ENCODE measurements around the gene RIPK4.

DNA sequence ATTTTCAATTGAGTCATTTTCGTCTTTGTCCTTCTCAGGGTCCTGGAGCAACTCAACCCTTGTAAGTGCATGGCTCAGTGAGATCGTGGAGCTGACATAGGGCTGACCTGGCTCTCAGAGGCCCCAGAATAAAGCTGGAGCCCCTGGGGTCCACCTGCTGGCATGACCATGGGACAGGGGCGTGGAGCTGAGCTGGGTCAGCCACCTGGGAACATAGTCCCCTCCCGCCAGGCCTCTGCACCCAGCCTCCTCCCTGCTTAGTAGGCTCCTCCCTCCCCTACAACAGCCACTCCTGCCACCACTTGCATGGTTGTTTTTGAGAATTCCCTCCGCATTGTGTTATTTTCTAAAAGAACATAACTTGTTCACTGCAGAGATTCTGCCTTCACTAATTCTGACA is 3.1 kb upstream of the RIPK4 start:
- TF ChIP-seq, protein P1, sequence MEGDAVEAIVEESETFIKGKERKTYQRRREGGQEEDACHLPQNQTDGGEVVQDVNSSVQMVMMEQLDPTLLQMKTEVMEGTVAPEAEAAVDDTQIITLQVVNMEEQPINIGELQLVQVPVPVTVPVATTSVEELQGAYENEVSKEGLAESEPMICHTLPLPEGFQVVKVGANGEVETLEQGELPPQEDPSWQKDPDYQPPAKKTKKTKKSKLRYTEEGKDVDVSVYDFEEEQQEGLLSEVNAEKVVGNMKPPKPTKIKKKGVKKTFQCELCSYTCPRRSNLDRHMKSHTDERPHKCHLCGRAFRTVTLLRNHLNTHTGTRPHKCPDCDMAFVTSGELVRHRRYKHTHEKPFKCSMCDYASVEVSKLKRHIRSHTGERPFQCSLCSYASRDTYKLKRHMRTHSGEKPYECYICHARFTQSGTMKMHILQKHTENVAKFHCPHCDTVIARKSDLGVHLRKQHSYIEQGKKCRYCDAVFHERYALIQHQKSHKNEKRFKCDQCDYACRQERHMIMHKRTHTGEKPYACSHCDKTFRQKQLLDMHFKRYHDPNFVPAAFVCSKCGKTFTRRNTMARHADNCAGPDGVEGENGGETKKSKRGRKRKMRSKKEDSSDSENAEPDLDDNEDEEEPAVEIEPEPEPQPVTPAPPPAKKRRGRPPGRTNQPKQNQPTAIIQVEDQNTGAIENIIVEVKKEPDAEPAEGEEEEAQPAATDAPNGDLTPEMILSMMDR (IDR thresholded peaks at IDR 0.05) = no peak
- TF ChIP-seq CREM (CRISPR knock-in tag; IDR thresholded peaks at IDR 0.05) (no peak), ATF1 (CRISPR knock-in tag; IDR thresholded peaks at IDR 0.05) (no peak), SMAD3 (CRISPR knock-in tag; IDR thresholded peaks at IDR 0.05; ENCODE audit: borderline replicate concordance) (no peak), ESRRA (CRISPR knock-in tag; IDR thresholded peaks at IDR 0.05; ENCODE audit: borderline replicate concordance) (no peak), EMX1 (CRISPR knock-in tag; IDR thresholded peaks at IDR 0.05) (no peak), GABPB1 (CRISPR knock-in tag; IDR thresholded peaks at IDR 0.05) (no peak), HMGA2 (CRISPR knock-in tag; IDR thresholded peaks at IDR 0.05) (no peak), CBFB (CRISPR knock-in tag; IDR thresholded peaks at IDR 0.05; ENCODE audit: low read depth) (no peak), SP1 (CRISPR knock-in tag; conservative IDR thresholded peaks at IDR 0.05) (no peak), ZNF232 (CRISPR knock-in tag; IDR thresholded peaks at IDR 0.05) (no peak)
- TF ChIP-seq, protein P2, sequence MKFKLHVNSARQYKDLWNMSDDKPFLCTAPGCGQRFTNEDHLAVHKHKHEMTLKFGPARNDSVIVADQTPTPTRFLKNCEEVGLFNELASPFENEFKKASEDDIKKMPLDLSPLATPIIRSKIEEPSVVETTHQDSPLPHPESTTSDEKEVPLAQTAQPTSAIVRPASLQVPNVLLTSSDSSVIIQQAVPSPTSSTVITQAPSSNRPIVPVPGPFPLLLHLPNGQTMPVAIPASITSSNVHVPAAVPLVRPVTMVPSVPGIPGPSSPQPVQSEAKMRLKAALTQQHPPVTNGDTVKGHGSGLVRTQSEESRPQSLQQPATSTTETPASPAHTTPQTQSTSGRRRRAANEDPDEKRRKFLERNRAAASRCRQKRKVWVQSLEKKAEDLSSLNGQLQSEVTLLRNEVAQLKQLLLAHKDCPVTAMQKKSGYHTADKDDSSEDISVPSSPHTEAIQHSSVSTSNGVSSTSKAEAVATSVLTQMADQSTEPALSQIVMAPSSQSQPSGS (CRISPR knock-in tag; IDR thresholded peaks at IDR 0.05; ENCODE audit: borderline replicate concordance, low read depth) = no peak
- TF ChIP-seq, protein P3, sequence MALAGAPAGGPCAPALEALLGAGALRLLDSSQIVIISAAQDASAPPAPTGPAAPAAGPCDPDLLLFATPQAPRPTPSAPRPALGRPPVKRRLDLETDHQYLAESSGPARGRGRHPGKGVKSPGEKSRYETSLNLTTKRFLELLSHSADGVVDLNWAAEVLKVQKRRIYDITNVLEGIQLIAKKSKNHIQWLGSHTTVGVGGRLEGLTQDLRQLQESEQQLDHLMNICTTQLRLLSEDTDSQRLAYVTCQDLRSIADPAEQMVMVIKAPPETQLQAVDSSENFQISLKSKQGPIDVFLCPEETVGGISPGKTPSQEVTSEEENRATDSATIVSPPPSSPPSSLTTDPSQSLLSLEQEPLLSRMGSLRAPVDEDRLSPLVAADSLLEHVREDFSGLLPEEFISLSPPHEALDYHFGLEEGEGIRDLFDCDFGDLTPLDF (CRISPR knock-in tag; IDR thresholded peaks at IDR 0.05) = no peak
- TF ChIP-seq, protein P4, sequence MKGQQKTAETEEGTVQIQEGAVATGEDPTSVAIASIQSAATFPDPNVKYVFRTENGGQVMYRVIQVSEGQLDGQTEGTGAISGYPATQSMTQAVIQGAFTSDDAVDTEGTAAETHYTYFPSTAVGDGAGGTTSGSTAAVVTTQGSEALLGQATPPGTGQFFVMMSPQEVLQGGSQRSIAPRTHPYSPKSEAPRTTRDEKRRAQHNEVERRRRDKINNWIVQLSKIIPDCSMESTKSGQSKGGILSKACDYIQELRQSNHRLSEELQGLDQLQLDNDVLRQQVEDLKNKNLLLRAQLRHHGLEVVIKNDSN (CRISPR knock-in tag; IDR thresholded peaks at IDR 0.05) = no peak
